Body of pancreas (tissue), 4 donors: ENCODE results near the gene DCLK2.

Experiments
- POLR2A ChIP-seq, 3 donors: fragments of 450-650 bp; IDR thresholded peaks; one replicate each; pipeline ENCODE4 v1.6.1; 2016; ENCODE audit warnings: antibody characterized with exemption in 3 of 3, mild to moderate bottlenecking in 2 of 3
- TF ChIP-seq, protein P1 (sequence below), 7 experiments: fragments of 450-650 bp in 4 of 7; fragments of 200-600 bp in 3 of 7; sonication (generic) in 3 of 7; IDR thresholded peaks; one replicate each; pipeline ENCODE4 v1.5.1; 2016 to 2019; ENCODE audit warnings: antibody characterized with exemption in 7 of 7

DNA sequence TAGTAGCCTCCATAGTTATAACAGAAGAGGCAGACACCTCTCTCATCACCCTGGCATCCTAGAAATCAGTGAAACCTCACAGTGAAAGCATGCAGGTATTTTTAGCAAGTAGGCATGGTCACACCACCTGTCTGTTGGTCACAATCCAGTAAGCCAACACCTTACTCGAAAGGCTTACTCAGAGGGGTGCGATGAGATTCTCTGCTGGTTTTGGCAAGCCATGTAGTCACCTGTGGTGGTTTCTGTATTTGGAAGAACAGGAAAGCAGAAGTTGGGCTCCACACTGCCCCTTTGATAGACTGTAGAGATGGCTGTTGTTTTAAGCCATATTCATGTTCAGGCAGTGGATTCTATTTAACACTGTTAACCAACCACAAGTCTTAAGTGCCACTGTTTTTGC, 134.7 kb downstream of the DCLK2 start:
- no peak for TF ChIP-seq POLR2A (IDR thresholded peaks at IDR 0.05)
- TF ChIP-seq, protein P1, sequence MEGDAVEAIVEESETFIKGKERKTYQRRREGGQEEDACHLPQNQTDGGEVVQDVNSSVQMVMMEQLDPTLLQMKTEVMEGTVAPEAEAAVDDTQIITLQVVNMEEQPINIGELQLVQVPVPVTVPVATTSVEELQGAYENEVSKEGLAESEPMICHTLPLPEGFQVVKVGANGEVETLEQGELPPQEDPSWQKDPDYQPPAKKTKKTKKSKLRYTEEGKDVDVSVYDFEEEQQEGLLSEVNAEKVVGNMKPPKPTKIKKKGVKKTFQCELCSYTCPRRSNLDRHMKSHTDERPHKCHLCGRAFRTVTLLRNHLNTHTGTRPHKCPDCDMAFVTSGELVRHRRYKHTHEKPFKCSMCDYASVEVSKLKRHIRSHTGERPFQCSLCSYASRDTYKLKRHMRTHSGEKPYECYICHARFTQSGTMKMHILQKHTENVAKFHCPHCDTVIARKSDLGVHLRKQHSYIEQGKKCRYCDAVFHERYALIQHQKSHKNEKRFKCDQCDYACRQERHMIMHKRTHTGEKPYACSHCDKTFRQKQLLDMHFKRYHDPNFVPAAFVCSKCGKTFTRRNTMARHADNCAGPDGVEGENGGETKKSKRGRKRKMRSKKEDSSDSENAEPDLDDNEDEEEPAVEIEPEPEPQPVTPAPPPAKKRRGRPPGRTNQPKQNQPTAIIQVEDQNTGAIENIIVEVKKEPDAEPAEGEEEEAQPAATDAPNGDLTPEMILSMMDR (IDR thresholded peaks at IDR 0.05): no peak
